ENCODE data around the gene PANX2.

PANX2 gene

DNA sequence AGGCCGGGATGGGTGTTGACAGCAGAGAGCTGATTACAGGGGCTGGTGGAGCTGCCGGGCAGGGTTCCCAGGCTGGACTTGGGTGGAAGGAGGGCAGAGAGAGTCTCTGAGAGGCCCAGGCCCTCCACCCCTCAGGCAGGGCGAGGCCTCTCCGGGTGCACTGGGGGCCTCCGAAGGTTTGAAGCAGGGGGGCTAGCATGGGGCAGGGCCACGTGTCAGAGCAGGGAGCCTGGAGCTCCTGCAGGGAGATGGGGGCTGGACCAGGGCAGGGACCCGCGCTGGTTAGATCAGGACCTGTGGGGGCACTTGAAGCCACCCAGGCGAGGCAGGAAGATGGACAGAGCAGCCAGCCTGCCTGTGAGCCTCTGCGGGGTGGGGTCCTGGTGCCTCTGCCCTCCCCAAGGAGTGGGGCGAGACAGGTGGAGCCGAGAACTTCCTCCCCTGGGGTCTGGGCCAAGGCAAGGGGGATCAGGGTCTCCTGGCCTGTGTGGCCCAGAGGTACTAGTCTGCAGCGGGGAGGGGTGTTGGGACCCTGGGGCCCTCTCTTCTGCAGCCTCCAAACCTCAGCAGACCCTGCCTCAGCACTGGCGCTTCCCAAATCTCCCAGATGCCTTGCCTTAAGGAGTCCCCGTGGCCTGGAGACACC is 911 bp downstream of the PANX2 start:
- no peak for DNase-seq

GRCh38 chr22:50171965-50172421 is 1.5 kb downstream of the PANX2 start:
- DNase-seq, result no peak

GRCh38 chr22:50173311-50173982 is 2.9 kb downstream of the PANX2 start:
- DNase-seq, result no peak

GRCh38 chr22:50173983-50174355 is 3.4 kb downstream of the PANX2 start:
- no peak for DNase-seq

GRCh38 chr22:50174382-50175190 is 4.1 kb downstream of the PANX2 start:
- DNase-seq, result no peak

GRCh38 chr22:50175191-50175461 is 4.6 kb downstream of the PANX2 start:
- DNase-seq, result no peak

DNA sequence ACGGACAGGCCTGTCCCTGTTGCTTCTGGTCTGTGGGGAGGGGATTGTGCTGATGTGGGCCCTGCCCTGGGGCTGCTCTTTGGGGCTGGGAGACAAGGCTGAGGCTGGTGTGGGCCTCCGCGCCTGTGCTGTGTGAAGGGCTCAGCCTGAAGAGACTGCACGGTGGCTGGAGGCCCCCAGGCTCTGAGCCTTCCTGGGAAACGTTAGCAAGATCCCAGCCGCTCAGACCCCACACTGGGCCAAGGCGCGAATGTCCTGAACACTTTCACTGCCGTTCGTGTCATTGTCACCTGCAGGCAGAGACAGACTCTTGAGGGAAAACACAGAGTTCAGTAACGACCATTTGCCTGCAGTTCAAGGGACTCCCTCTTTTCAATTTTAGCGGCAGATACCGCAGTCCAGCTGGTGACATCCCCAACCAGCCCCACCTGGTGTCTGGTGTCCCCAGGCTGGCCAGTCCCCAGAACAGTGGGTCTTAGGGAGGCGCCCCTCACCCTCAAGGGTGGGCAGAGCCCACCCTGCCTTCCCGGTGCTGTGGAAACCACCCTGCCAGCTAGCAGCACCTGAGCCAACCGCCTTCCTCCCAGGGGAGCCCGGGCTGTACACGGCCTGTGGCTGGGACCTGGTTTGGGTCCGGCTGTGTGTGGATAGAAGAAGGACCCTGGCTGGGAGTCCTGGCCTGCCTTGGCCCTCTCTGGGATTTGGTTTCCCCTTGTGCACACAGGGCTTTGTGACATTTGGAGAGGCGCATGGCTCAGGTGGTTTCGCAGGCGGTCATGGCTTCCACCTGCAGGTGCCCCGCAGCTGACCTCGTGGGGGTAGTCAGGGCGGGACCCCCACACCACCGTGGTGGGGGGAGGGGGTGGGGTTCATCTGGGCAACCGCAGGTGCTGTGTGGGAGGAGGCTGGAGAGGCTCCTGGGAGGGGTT is 5.7 kb downstream of the PANX2 start:
- DNase-seq, result no peak

DNA sequence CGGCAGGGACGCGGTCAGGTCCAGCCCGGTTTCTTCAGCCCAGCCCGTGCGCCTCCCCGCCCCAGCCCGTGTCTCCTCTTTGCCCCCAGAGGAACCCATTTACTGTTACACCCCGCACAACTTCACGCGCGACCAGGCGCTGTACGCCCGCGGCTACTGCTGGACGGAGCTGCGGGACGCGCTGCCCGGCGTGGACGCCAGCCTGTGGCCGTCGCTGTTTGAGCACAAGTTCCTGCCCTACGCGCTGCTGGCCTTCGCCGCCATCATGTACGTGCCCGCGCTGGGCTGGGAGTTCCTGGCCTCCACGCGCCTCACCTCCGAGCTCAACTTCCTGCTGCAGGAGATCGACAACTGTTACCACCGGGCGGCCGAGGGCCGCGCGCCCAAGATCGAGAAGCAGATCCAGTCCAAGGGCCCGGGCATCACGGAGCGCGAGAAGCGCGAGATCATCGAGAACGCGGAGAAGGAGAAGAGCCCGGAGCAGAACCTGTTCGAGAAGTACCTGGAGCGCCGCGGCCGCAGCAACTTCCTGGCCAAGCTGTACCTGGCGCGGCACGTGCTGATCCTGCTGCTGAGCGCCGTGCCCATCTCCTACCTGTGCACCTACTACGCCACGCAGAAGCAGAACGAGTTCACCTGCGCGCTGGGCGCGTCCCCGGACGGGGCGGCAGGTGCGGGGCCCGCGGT is 6.5 kb downstream of the PANX2 start:
- DNase-seq, result no peak

- no peak for DNase-seq
Measured at GRCh38 chr22:50177537-50178470, 7.3 kb downstream of the PANX2 start.

DNA sequence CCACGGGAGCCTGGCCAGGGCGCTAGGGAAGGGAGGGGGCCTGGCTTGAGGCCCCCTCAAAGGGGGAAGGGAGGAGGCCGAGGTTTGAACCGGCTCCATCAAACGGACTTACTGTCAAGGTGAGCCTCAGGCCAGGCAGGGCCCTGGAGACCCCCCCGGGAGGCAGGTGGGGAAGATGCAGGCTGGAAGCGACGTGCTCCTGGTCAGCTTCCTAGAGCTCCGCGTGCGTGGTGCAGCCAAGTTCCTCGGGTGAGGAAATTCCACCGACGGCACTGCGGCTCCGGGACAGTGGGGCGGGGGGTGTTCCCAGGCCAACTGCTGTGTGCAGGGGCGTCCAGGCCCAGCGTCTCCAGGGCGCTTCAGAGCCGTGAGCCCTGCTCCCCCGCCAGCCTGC is 7.9 kb downstream of the PANX2 start:
- DNase-seq, result no peak

GRCh38 chr22:50178871-50179869 is 8.6 kb downstream of the PANX2 start:
- no peak for DNase-seq

GRCh38 chr22:50179937-50180726 is 9.6 kb downstream of the PANX2 start:
- DNase-seq, result no peak

GRCh38 chr22:50180727-50181521 is 10.4 kb downstream of the PANX2 start:
- DNase-seq, result no peak

- DNase-seq, result no peak
Measured at GRCh38 chr22:50182176-50183081, 11.9 kb downstream of the PANX2 start.

- no peak for DNase-seq
Measured at GRCh38 chr22:50183141-50183971, 12.8 kb downstream of the PANX2 start.

Data from NCI-H187 (cell line).